ENCODE measurements around the gene CBFA2T3.
"Not testable (repeated sequence)": the region's sequence is repeated elsewhere in the genome, so short reads cannot be mapped to it uniquely, and the experiment has no call there.

CBFA2T3 gene

GRCh38 chr16:88977018-88977811, at the start of gene CBFA2T3:
Gene CBFA2T3 (minus strand): TSS chr16:88977207. CDS start chr16:88976807, 400 bp downstream.
- no peak for DNase-seq (ENCODE audit: low read depth in 1 of 2, low spot score in 1 of 2)

GRCh38 chr16:89026121-89026612, 49.2 kb upstream of the CBFA2T3 start:
- DNase-seq (ENCODE audit: low read depth in 1 of 2, low spot score in 1 of 2): no peak

GRCh38 chr16:89025636-89026035, 48.6 kb upstream of the CBFA2T3 start:
- DNase-seq (ENCODE audit: low read depth in 1 of 2, low spot score in 1 of 2): no peak

- no peak for DNase-seq (ENCODE audit: low read depth in 1 of 2, low spot score in 1 of 2)
Observed at GRCh38 chr16:89024546-89025060, 47.6 kb upstream of the CBFA2T3 start.

GRCh38 chr16:89023621-89024511, 46.9 kb upstream of the CBFA2T3 start:
- no peak for DNase-seq (ENCODE audit: low read depth in 1 of 2, low spot score in 1 of 2)

- no peak for DNase-seq (ENCODE audit: low read depth in 1 of 2, low spot score in 1 of 2)
Observed at GRCh38 chr16:89023151-89023551, 46.1 kb upstream of the CBFA2T3 start.

- no peak for DNase-seq (ENCODE audit: low read depth in 1 of 2, low spot score in 1 of 2)
Observed at GRCh38 chr16:89022051-89022836, 45.2 kb upstream of the CBFA2T3 start.

GRCh38 chr16:89020925-89021595, 44.1 kb upstream of the CBFA2T3 start:
- no peak for DNase-seq (ENCODE audit: low read depth in 1 of 2, low spot score in 1 of 2)

- DNase-seq (ENCODE audit: low read depth in 1 of 2, low spot score in 1 of 2): no peak
Observed at GRCh38 chr16:89020068-89020924, 43.3 kb upstream of the CBFA2T3 start.

GRCh38 chr16:89019511-89019910, 42.5 kb upstream of the CBFA2T3 start:
- no peak for DNase-seq (ENCODE audit: low read depth in 1 of 2, low spot score in 1 of 2)

- DNase-seq (ENCODE audit: low read depth in 1 of 2, low spot score in 1 of 2): no peak
Observed at GRCh38 chr16:89018282-89019158, 41.5 kb upstream of the CBFA2T3 start.

GRCh38 chr16:89017543-89018281, 40.7 kb upstream of the CBFA2T3 start:
- DNase-seq (ENCODE audit: low read depth in 1 of 2, low spot score in 1 of 2): no peak

- DNase-seq (ENCODE audit: low read depth in 1 of 2, low spot score in 1 of 2): not testable (repeated sequence)
Observed at GRCh38 chr16:89016561-89016960, 39.6 kb upstream of the CBFA2T3 start.

GRCh38 chr16:89015271-89015859, 38.4 kb upstream of the CBFA2T3 start:
- no peak for DNase-seq (ENCODE audit: low read depth in 1 of 2, low spot score in 1 of 2)

- DNase-seq (ENCODE audit: low read depth in 1 of 2, low spot score in 1 of 2): no peak
Observed at GRCh38 chr16:89014403-89015230, 37.6 kb upstream of the CBFA2T3 start.

- no peak for DNase-seq (ENCODE audit: low read depth in 1 of 2, low spot score in 1 of 2)
Observed at GRCh38 chr16:89013692-89014402, 36.8 kb upstream of the CBFA2T3 start.
